Esophagus (tissue), 2 donors: Measurements from ENCODE around the gene ADD2. TPM values are rescaled to one million over a fixed set of nuclear protein-coding genes. Genes with fewer than 3 reads are reported as not detected.

Experiments used
- H3K27ac ChIP-seq, 2 donors: one replicate each; pipeline ENCODE4 v1.5.1; 2013; ENCODE audit warnings: low read depth in 2 of 2, mild to moderate bottlenecking in 2 of 2, inconsistent platforms in 1 of 2, low read length in 1 of 2, moderate library complexity in 1 of 2
- H3K27me3 ChIP-seq, 2 donors: one replicate each; pipeline ENCODE4 v1.6.1; 2013; ENCODE audit warnings: low read length in 2 of 2, control low read depth in 1 of 2, mild to moderate bottlenecking in 1 of 2; ENCODE audit not compliant: insufficient read depth in 2 of 2, control insufficient read depth in 1 of 2
- H3K36me3 ChIP-seq, 2 donors: one replicate each; pipeline ENCODE4 v1.6.1; 2013; ENCODE audit warnings: low read length in 1 of 2; ENCODE audit not compliant: control insufficient read depth in 2 of 2, insufficient read depth in 2 of 2
- H3K4me1 ChIP-seq, 2 donors: one replicate each; pipeline ENCODE4 v1.6.1; 2013; ENCODE audit warnings: low read length in 1 of 2; ENCODE audit not compliant: control insufficient read depth in 2 of 2, insufficient read depth in 2 of 2
- H3K4me3 ChIP-seq, 2 donors: one replicate each; pipeline ENCODE4 v1.5.1; 2013; ENCODE audit warnings: low read length in 2 of 2, mild to moderate bottlenecking in 2 of 2, low read depth in 1 of 2, moderate library complexity in 1 of 2
- H3K9me3 ChIP-seq, 2 donors: one replicate each; pipeline ENCODE4 v1.6.1; 2013; ENCODE audit warnings: mild to moderate bottlenecking in 2 of 2, low read depth in 1 of 2, low read length in 1 of 2, moderate library complexity in 1 of 2; ENCODE audit not compliant: control insufficient read depth in 2 of 2, insufficient read depth in 1 of 2
- WGBS, 2 donors: extraction: QIAGEN DNeasy Blood & Tissue Kit; methylation state at CpG; one replicate each; pipeline ENCODE4 v1.1.7; 2013; 5-methylcytosine and 5-hydroxymethylcytosine counted together
- polyA plus RNA-seq, 2 donors: library from polyadenylated mRNA; stranded (reverse); fragments of 200-250 nt; gene quantifications; one replicate each; pipeline ENCODE4 v1.2.3, GENCODE V29; 2013
- donor health status: healthy with polysubstance abuse.
- donor health status: Bipolar disorder and iron deficiency.

Gene ADD2
- polyA plus RNA-seq, 2 donors: 0.09 to 0.12 TPM

DNA sequence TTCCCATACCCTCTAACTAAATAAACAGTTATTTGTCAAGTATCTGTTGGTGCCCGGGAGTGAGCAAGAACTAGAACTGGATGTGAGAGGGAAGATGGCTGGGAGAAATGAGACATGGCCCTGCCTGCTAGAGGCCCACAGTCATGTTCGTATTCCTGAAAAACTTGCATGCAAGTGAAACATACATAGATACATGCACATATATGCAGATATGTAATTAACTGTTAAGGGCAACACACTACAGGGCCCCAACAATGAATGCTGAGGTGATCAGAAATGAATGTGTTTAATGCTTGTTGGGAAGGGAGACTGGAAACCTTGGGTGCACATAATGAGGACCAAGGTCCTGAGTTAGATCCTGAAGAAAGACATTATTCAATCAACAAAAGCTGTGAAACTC lies 49.8 kb downstream of the ADD2 start:
- no peaks in the 10 kb centered on the region for H3K36me3 ChIP-seq
- no peaks in the 10 kb centered on the region for H3K9me3 ChIP-seq
- no peaks in the 10 kb centered on the region for H3K4me1 ChIP-seq
- no peaks in the 10 kb centered on the region for H3K27me3 ChIP-seq
- H3K27ac ChIP-seq: no peak overlapping the region
- H3K4me3 ChIP-seq: no peak overlapping the region
- WGBS, 2 donors: 63 to 76% methylated on average over 2 of the region's 2 CpGs

- H3K27ac ChIP-seq: no peak overlapping the region
- no peaks in the 10 kb centered on the region for H3K36me3 ChIP-seq
- H3K27me3 ChIP-seq: no peaks in the 10 kb centered on the region
- H3K4me3 ChIP-seq: no peak overlapping the region
- H3K4me1 ChIP-seq: no peaks in the 10 kb centered on the region
- H3K9me3 ChIP-seq: no peaks in the 10 kb centered on the region
- WGBS, 2 donors: 80% methylated on average over 7 of the region's 7 CpGs
Observed at GRCh38 chr2:70717431-70718038, 50.5 kb downstream of the ADD2 start.

DNA sequence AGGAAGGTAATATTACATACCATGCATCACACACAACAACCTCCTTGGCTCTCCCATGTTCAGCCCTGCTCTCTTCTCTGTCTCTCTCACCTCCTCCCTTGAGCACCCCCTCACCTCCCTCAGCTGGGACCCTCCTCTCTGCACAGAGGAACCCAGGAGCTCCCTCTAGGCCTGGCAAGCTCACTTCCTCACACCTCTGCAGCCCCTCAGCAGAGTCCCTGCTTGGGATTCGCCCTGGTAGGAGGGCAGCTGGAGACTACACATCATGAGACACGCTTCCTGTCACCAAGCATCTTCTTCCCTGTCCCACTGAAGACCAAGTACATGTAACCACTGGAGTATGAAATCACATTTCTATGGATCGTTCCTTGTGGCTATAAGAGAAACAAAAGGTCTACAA lies 51.0 kb downstream of the ADD2 start:
- H3K4me1 ChIP-seq: no peaks in the 10 kb centered on the region
- H3K36me3 ChIP-seq: no peaks in the 10 kb centered on the region
- no peaks in the 10 kb centered on the region for H3K9me3 ChIP-seq
- H3K4me3 ChIP-seq: no peak overlapping the region
- WGBS, 2 donors: 85 to 87% methylated on average over 3 of the region's 3 CpGs
- H3K27me3 ChIP-seq: no peaks in the 10 kb centered on the region
- no peak overlapping the region for H3K27ac ChIP-seq

GRCh38 chr2:70716131-70716743 lies 51.8 kb downstream of the ADD2 start:
- H3K9me3 ChIP-seq: no peaks in the 10 kb centered on the region
- H3K27ac ChIP-seq: no peak overlapping the region
- H3K27me3 ChIP-seq: no peaks in the 10 kb centered on the region
- 51 to 57% methylated on average over 7 of the region's 7 CpGs for WGBS, 2 donors
- no peak overlapping the region for H3K4me3 ChIP-seq
- no peaks in the 10 kb centered on the region for H3K36me3 ChIP-seq
- H3K4me1 ChIP-seq: no peaks in the 10 kb centered on the region

DNA sequence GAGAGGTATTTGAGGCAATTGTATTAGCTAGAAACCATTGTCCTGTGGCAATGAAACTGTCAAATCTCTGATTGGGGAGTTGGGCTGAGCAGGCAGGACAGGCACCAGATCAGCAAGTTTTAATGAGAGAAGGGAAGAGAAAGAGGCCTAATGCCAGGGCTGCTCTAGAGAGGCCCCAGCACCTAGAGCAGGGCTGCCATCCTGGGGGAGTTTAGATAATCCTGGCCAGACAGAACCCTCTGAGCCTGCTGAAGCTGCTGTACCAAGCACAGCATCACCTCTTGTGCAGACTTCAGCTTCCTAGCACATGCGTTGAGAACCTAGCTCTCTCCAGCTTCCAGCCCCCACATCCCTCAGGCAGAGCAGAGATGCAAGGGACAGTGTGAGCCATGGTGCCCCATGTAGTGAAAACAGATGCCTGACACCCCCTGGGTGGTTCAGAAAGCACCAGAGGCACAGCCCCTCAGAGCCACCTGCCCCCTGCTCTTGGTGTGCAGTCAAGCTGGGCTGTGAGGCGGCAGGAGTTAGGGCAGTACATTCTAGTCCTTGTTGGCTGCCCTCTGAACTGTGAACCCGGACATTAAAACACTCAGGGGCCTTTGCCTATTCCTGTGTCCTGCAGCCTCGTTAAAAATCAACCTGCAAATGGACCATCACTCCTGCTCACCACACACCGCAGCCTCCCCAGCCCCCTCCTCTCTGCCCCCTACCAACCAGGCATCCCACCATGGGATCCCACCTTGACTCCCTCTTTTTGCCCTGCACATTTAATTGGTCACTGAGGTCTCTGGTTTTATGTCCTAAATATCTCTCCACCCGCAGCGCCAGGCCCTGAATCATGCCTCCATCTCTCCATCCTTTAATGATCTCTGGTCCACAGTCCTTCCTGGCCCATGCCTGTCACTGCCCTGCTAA lies 52.7 kb downstream of the ADD2 start:
- Histone ChIP-seq H3K27ac (no peak overlapping the region), H3K4me3 (no peak overlapping the region), H3K27me3 (no peaks in the 10 kb centered on the region), H3K4me1 (no peaks in the 10 kb centered on the region), H3K36me3 (no peaks in the 10 kb centered on the region), H3K9me3 (no peaks in the 10 kb centered on the region)
- WGBS, 2 donors: 83 to 84% methylated on average over 7 of the region's 7 CpGs

DNA sequence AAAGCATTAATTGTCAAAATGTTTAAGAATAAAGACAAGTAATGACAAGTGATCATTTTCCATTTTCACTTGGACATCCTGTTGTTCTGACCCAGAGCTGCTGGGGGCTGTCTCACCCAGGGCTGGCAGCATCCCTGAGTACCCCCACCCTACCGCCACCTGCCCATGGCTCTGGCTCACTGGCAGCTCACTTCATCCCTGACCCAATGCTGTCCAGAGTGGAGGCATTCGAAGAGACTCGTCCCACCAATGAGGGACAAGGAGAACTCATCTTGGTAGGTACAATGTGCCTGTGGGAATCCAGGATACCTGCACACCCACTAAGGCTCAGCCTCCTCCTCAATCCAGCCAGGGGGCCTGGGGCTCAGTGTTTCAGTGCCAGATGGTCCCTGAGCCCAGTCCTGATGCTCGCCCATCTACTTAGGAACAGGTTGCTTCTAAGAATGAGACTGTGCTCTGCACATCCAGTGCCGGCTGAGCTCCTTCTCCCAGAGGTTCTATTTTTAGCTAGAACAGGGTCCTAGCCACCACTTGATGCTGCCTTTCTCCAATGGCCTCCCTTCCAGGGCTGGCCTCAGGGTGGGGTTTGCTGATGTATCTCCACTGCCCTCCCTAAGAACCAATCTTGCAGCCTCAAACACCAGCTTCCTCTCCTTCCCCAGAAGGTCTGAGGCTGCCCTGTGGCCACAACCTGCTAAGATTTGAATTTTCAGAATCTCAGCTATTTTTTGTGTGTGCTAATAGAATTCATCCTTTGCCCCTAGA lies 53.7 kb downstream of the ADD2 start:
- H3K4me3 ChIP-seq: no peak overlapping the region
- no peaks in the 10 kb centered on the region for H3K9me3 ChIP-seq
- no peak overlapping the region for H3K27ac ChIP-seq
- no peaks in the 10 kb centered on the region for H3K36me3 ChIP-seq
- no peaks in the 10 kb centered on the region for H3K4me1 ChIP-seq
- no peaks in the 10 kb centered on the region for H3K27me3 ChIP-seq
- 88 to 90% methylated on average over 5 of the region's 5 CpGs for WGBS, 2 donors

- no peaks in the 10 kb centered on the region for H3K36me3 ChIP-seq
- H3K27me3 ChIP-seq: no peaks in the 10 kb centered on the region
- H3K9me3 ChIP-seq: no peaks in the 10 kb centered on the region
- no peak overlapping the region for H3K4me3 ChIP-seq
- no peaks in the 10 kb centered on the region for H3K4me1 ChIP-seq
- H3K27ac ChIP-seq: no peak overlapping the region
- 95 to 98% methylated on average over 5 of the region's 5 CpGs for WGBS, 2 donors
Observed at GRCh38 chr2:70712916-70713315, 55.1 kb downstream of the ADD2 start.

DNA sequence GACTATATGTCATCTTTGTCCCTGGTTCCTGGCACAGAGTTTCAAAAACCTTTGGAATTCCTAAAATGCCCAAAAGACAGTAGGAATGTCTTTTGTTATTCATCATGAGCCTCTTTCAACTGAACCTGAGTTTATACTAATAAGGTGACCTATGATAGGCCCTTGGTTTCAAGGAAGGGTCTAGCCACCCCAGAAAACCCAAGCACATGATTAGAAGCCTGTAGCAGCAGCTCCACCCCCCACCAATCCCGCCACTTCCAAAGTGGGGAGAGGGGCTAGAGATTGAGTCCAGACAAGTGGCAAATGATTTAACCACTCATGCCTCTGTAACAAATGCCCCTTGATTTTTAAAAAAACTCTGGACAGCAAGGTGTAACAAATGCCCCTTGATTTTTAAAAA lies 56.8 kb downstream of the ADD2 start:
- 76 to 81% methylated on average over 1 of the region's 1 CpG for WGBS, 2 donors
- no peaks in the 10 kb centered on the region for H3K27me3 ChIP-seq
- H3K27ac ChIP-seq: no peak overlapping the region
- H3K36me3 ChIP-seq: no peaks in the 10 kb centered on the region
- no peaks in the 10 kb centered on the region for H3K4me1 ChIP-seq
- H3K4me3 ChIP-seq: no peak overlapping the region
- H3K9me3 ChIP-seq: no peaks in the 10 kb centered on the region

- H3K4me1 ChIP-seq: no peaks in the 10 kb centered on the region
- H3K27ac ChIP-seq: no peak overlapping the region
- H3K27me3 ChIP-seq: no peaks in the 10 kb centered on the region
- H3K36me3 ChIP-seq: no peaks in the 10 kb centered on the region
- 88 to 90% methylated on average over 3 of the region's 3 CpGs for WGBS, 2 donors
- no peaks in the 10 kb centered on the region for H3K9me3 ChIP-seq
- H3K4me3 ChIP-seq: no peak overlapping the region
Observed at GRCh38 chr2:70710038-70710690, 57.8 kb downstream of the ADD2 start.
